Coronary artery (tissue), 2 donors: ENCODE measurements around the gene NCBP3.

Experiments used
- DNase-seq: peaks from one replicate; pipeline ENCODE4 v3.0.0-alpha.2; 2017; ENCODE audit warnings: low spot score
- H3K27ac ChIP-seq, 2 donors: fragments of 200-600 bp; sonication (generic); one replicate each; pipeline ENCODE4 v1.5.1; 2016 to 2019
- H3K4me3 ChIP-seq: fragments of 200-600 bp; sonication (generic); 2 replicates; pipeline ENCODE4 v1.5.1; 2016; ENCODE audit warnings: mild to moderate bottlenecking, moderate library complexity
- TF ChIP-seq, protein P1 (sequence below): fragments of 200-600 bp; sonication (generic); IDR thresholded peaks from one replicate; pipeline ENCODE4 v1.5.1; 2019; ENCODE audit warnings: antibody characterized with exemption

Gene NCBP3

DNA sequence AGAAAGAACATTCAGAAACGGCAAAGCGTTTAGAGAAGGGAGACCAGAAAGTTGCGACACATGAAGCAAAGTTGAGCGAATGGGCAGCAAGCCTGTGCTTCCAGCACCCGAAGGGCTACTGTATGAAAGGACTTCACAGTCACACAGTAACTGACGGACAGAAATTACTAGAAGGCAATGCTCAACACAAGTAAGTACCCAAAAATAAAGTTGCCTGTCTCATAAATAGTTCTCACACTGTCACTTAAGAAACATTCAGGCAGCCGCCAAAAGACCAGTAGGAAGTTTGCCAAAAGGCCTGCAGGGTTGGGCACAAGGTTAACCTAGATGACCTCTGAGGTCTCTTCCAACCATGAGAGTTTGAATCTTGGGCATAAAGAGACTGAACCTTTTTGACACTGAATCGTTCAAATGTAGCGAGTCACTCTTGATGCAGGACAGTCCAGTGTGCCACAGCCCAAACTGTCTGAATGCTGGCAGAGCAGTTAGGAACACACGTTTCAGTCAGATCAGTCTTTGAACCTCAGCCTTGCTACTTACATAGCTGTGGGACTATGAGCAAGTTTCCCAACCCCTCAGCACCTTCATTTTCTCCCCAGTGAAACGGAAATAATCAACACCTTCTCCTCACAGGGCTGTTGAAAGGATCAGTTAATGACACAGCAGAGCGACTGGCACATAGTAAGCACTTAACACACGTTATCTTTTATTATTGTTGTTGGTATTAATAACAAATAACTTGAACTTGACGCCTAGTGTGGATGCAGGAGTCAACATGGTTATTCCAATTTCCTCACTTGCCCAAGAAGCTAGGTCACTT lies 10.4 kb downstream of the NCBP3 start:
- no peak for DNase-seq
- TF ChIP-seq, protein P1, sequence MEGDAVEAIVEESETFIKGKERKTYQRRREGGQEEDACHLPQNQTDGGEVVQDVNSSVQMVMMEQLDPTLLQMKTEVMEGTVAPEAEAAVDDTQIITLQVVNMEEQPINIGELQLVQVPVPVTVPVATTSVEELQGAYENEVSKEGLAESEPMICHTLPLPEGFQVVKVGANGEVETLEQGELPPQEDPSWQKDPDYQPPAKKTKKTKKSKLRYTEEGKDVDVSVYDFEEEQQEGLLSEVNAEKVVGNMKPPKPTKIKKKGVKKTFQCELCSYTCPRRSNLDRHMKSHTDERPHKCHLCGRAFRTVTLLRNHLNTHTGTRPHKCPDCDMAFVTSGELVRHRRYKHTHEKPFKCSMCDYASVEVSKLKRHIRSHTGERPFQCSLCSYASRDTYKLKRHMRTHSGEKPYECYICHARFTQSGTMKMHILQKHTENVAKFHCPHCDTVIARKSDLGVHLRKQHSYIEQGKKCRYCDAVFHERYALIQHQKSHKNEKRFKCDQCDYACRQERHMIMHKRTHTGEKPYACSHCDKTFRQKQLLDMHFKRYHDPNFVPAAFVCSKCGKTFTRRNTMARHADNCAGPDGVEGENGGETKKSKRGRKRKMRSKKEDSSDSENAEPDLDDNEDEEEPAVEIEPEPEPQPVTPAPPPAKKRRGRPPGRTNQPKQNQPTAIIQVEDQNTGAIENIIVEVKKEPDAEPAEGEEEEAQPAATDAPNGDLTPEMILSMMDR: no peak
- Histone ChIP-seq H3K27ac (no peak overlapping the region), H3K4me3 (no peak overlapping the region)

DNA sequence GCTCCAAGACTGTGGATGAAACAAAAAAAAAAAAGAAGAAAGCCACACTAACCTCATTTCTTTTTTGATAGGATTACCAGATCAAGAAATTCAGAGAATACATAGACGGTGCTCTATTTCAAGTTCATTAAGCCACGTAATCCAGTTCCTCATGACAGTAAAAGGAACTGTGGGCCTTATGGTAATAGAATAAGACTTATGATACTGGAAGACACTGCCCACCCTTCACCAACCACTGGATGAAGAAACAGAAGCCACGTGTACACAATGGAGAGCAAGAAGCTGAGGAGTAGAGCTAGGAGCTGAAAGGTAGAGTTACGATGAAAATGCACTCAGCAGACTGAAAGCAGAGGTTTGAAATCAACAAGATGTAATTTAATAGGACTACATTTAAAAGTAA lies 11.2 kb downstream of the NCBP3 start:
- Histone ChIP-seq H3K4me3 (no peak overlapping the region), H3K27ac (no peak overlapping the region)
- DNase-seq: no peak
- TF ChIP-seq, protein P1: no peak

DNA sequence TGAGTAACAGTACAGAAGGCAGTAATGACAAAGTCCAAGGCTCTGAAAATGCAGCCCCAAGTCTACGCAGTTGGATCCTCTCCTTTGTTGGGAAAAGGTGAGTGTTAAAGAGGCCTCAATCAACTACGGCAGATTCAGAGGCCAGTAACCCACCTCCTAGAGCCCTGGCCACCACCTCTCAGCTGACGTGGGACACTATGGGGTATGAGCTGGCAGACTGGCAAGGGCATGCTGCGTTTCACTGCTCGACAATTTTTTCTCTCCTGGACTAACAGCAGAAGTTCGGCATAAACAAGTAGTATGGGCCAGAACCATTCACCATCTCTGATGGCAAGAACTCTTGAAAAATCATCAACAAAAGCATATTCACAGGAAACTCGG lies 17.2 kb downstream of the NCBP3 start:
- TF ChIP-seq, protein P1: no peak
- DNase-seq: no peak
- H3K4me3 ChIP-seq: no peak overlapping the region
- peak overlapping the region in 1 of 2 donors; percentile 79 for H3K27ac ChIP-seq

DNA sequence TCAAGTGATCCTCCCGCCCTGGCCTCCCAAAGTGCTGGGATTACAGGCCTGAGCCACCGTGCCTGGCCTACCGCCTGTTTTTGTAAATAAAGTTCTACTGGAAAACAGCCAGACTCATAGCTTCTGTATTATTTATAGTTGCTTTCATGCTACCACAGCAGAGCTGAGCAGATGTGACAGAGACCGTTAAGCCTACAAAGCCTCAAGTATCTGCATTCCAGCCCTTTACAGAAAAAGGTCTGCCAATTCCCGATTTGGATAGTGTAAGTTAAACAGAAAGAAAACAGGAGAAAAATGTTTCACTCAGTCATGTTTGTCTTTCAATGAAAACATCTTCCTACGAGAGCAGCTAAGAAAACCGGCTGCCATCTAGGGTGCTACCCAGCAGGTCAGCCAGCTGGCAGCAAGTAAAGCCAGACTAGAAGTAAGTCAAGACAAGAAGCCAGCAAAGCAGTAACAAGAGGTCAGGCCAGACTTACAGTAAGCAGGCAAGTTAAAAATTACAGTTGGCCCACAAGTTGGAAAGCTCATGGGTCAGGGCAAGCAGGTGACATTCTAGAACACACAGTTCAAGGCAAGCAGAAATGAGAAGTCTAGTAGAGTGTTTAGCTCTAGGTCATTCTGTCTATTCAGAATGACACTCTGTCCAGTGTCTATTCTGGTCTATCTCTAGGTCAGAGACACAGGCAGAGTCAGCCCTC lies 17.7 kb downstream of the NCBP3 start:
- TF ChIP-seq, protein P1: no peak
- Histone ChIP-seq H3K27ac (peak overlapping the region in 1 of 2 donors; percentile 79), H3K4me3 (no peak overlapping the region)
- DNase-seq: no peak

DNA sequence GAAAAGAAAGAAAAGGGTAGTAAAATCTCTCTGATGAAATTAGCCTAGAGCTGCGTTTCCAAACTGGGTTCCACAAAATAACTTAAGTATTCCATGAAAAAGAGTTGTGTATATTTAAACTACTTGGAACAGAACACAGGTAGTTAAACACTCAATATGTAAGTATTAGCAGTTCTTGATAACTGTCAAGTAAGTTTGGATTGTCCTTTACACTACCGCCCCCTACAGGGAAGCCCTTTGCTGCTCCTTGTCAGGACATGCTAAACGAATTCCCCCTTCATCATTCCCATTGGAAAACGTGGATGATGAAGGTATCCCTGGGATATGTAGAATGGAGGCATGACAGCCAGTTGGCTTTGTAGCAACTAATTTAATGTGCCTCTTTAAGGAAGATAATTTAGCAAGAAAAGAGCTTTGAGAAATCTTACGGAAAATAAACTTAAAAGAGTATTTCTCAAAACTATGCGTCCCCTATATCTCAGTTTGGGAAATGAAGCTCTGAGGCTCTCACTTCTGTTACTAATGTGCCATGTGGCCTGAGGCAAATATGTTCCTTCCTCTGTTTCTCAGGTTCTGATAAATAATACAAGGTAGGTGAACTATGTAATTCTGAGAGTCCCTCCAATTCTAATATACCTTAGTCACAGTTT lies 18.8 kb downstream of the NCBP3 start:
- TF ChIP-seq, protein P1: peak; percentile 14
- DNase-seq: no peak
- Histone ChIP-seq H3K4me3 (no peak overlapping the region), H3K27ac (no peak overlapping the region)

DNA sequence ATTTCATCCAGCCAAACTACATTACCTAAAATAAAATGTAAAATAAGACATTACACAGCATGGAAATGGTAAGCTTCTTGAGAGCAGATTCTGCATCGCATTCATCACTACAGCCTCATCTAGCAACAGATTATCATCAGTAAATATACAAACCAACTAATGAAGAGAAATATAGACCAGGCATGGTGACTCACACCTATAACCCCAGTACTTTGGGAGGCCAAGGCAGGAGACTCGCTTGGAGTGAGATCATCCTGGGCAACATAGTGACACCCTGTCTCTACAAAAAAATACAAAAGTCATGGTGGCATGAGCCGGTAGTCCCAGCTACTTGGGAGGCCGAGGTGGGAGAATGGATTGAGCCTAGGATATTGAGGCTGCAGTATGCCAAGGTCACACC lies 19.9 kb downstream of the NCBP3 start:
- Histone ChIP-seq H3K4me3 (no peak overlapping the region), H3K27ac (no peak overlapping the region)
- no peak for DNase-seq
- TF ChIP-seq, protein P1: no peak
